ENCODE results near the gene RPH3AL.

Gene RPH3AL

GRCh38 chr17:329784-330420 is 22.7 kb downstream of the RPH3AL start:
- Histone ChIP-seq H3K4me1 (ENCODE audit: control insufficient read depth, insufficient read depth, low read length) (peaks cover 17% of the 10 kb centered on the region), H3K9me3 (ENCODE audit: control insufficient read depth, low read length) (no peaks in the 10 kb centered on the region), H3K4me3 (ENCODE audit: low read length) (no peak overlapping the region), H3K36me3 (ENCODE audit: control insufficient read depth, insufficient read depth, low read length, severe bottlenecking) (no peaks in the 10 kb centered on the region), H3K9ac (ENCODE audit: low read length) (no peak overlapping the region), H3K27me3 (replicated peaks; ENCODE audit: control insufficient read depth, insufficient read depth, low read length) (peaks cover 45% of the 10 kb centered on the region)
- DNase-seq (ENCODE audit: low read depth), result no peak

DNA sequence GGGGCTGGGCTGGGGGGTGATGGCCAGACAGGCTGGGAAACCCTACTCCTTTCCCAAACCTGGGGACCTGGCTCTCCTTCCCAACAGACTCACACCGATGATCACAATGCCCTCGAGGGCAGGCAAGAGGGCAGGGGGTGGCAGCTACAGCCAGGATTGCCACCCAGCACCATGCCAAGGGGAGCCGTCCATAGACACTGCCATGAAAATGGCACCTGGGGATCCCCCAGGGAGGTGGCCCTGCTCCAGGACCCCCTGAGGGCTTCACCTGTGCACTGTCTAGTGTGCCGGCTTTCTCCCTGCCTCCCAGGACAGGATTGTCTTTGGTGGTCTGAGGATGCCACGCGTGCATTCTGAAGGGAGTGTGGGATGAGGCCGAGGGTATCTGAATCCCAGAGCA is 24.6 kb downstream of the RPH3AL start:
- Histone ChIP-seq H3K4me1 (ENCODE audit: control insufficient read depth, insufficient read depth, low read length) (peaks cover 13% of the 10 kb centered on the region), H3K9me3 (ENCODE audit: control insufficient read depth, low read length) (no peaks in the 10 kb centered on the region), H3K4me3 (ENCODE audit: low read length) (no peak overlapping the region), H3K9ac (ENCODE audit: low read length) (no peak overlapping the region), H3K27me3 (replicated peaks; ENCODE audit: control insufficient read depth, insufficient read depth, low read length) (peaks cover 49% of the 10 kb centered on the region), H3K36me3 (ENCODE audit: control insufficient read depth, insufficient read depth, low read length, severe bottlenecking) (no peaks in the 10 kb centered on the region)
- DNase-seq (ENCODE audit: low read depth), result no peak

GRCh38 chr17:327296-327695 is 25.3 kb downstream of the RPH3AL start:
- H3K9ac ChIP-seq (ENCODE audit: low read length), result no peak overlapping the region
- H3K27me3 ChIP-seq (replicated peaks; ENCODE audit: control insufficient read depth, insufficient read depth, low read length), result peaks cover 55% of the 10 kb centered on the region

GRCh38 chr17:326010-326621 is 26.5 kb downstream of the RPH3AL start:
- Histone ChIP-seq H3K36me3 (ENCODE audit: control insufficient read depth, insufficient read depth, low read length, severe bottlenecking) (no peaks in the 10 kb centered on the region), H3K9me3 (ENCODE audit: control insufficient read depth, low read length) (no peaks in the 10 kb centered on the region), H3K4me1 (ENCODE audit: control insufficient read depth, insufficient read depth, low read length) (peaks cover 4% of the 10 kb centered on the region), H3K4me3 (ENCODE audit: low read length) (no peak overlapping the region), H3K27me3 (replicated peaks; ENCODE audit: control insufficient read depth, insufficient read depth, low read length) (peaks cover 56% of the 10 kb centered on the region), H3K9ac (ENCODE audit: low read length) (no peak overlapping the region)
- DNase-seq (ENCODE audit: low read depth), result no peak

More at GRCh38 chr17:327296-327695, 25.3 kb downstream of the RPH3AL start:
- Histone ChIP-seq H3K4me3 (ENCODE audit: low read length) (no peak overlapping the region), H3K9me3 (ENCODE audit: control insufficient read depth, low read length) (no peaks in the 10 kb centered on the region), H3K4me1 (ENCODE audit: control insufficient read depth, insufficient read depth, low read length) (peaks cover 7% of the 10 kb centered on the region), H3K36me3 (ENCODE audit: control insufficient read depth, insufficient read depth, low read length, severe bottlenecking) (no peaks in the 10 kb centered on the region)
- no peak for DNase-seq (ENCODE audit: low read depth)

- DNase-seq (ENCODE audit: low read depth), result no peak
- Histone ChIP-seq H3K9ac (ENCODE audit: low read length) (no peak overlapping the region), H3K27me3 (replicated peaks; ENCODE audit: control insufficient read depth, insufficient read depth, low read length) (peaks cover 51% of the 10 kb centered on the region), H3K4me1 (ENCODE audit: control insufficient read depth, insufficient read depth, low read length) (no peaks in the 10 kb centered on the region), H3K4me3 (ENCODE audit: low read length) (no peak overlapping the region), H3K9me3 (ENCODE audit: control insufficient read depth, low read length) (no peaks in the 10 kb centered on the region), H3K36me3 (ENCODE audit: control insufficient read depth, insufficient read depth, low read length, severe bottlenecking) (no peaks in the 10 kb centered on the region)
Measured at GRCh38 chr17:325270-326009, 27.2 kb downstream of the RPH3AL start.

GRCh38 chr17:323721-324571 is 28.7 kb downstream of the RPH3AL start:
- Histone ChIP-seq H3K36me3 (ENCODE audit: control insufficient read depth, insufficient read depth, low read length, severe bottlenecking) (no peaks in the 10 kb centered on the region), H3K9me3 (ENCODE audit: control insufficient read depth, low read length) (peaks cover under 1% of the 10 kb centered on the region), H3K4me1 (ENCODE audit: control insufficient read depth, insufficient read depth, low read length) (no peaks in the 10 kb centered on the region), H3K9ac (ENCODE audit: low read length) (no peak overlapping the region), H3K4me3 (ENCODE audit: low read length) (no peak overlapping the region), H3K27me3 (replicated peaks; ENCODE audit: control insufficient read depth, insufficient read depth, low read length) (peaks cover 40% of the 10 kb centered on the region)
- DNase-seq (ENCODE audit: low read depth), result no peak

GRCh38 chr17:323181-323580 is 29.4 kb downstream of the RPH3AL start:
- Histone ChIP-seq H3K9me3 (ENCODE audit: control insufficient read depth, low read length) (peaks cover 4% of the 10 kb centered on the region), H3K4me3 (ENCODE audit: low read length) (no peak overlapping the region), H3K9ac (ENCODE audit: low read length) (no peak overlapping the region), H3K4me1 (ENCODE audit: control insufficient read depth, insufficient read depth, low read length) (no peaks in the 10 kb centered on the region), H3K27me3 (replicated peaks; ENCODE audit: control insufficient read depth, insufficient read depth, low read length) (peaks cover 33% of the 10 kb centered on the region), H3K36me3 (ENCODE audit: control insufficient read depth, insufficient read depth, low read length, severe bottlenecking) (no peaks in the 10 kb centered on the region)
- DNase-seq (ENCODE audit: low read depth), result no peak

DNA sequence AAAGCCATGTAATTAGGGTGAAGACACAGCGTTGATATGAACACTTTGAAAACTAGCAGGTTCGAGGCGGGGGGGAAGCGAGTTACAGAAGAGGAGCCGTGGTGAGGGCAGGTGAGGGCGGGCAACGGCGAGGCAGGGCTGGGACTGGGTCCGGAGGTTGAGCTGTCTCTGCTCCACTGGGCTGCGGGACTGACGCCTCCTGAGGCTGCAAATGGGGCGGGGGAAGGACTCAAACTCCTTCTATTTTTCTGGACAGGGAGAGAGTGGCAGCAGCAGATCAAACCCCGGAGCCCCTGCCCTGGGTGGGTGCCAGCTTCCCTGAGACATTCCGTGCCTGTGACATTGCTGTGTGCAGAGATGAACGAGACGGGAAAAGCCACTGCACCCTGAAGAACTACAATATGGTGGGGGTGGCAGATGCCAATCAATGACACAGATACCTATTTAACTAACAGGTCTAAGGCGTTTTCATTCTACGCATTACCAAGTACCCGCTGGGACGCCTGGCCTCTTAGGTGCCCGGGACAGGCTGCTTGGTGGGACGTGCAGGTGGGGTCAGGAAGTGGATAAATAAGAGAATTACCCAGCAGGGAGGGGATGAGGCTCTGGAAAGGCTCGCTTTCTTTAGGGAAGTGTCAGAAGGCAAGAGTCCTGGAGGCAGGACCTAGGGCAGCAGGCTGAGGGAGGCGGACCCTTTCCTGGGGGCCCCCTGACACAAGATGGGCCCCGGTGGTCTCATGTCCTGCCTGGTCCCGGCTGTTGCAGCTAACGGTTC is 30.4 kb downstream of the RPH3AL start:
- no peaks in the 10 kb centered on the region for H3K36me3 ChIP-seq (ENCODE audit: control insufficient read depth, insufficient read depth, low read length, severe bottlenecking)
- no peak for DNase-seq (ENCODE audit: low read depth)
- H3K9ac ChIP-seq (ENCODE audit: low read length), result no peak overlapping the region

DNA sequence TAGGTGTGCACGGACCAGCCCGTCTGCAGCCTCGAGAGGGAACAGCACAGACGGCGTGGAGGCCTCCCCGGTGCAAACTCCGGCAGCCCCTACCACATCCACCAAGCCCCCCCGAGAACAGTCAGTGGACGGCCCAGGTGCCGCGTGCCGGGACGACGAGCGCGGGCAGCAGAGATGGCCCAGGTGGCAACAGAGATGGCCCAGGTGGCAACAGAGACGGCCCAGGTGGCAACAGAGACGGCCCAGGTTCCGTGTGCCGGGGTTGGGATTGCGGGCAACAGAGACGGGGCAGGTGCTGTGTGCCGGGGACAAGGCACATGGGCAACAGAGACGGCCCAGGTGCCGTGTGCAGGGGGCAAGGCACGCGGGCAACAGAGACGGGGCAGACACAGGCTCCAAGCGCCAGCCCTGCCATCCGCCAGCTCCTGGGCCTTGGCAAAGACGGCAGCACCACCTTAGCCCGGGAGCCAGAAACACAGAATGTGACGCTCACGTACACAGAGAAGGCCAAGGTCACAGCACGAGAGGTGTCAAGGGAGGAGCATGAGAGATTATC is 31.1 kb downstream of the RPH3AL start:
- Histone ChIP-seq H3K27me3 (replicated peaks; ENCODE audit: control insufficient read depth, insufficient read depth, low read length) (peaks cover 23% of the 10 kb centered on the region), H3K9me3 (ENCODE audit: control insufficient read depth, low read length) (peaks cover 4% of the 10 kb centered on the region), H3K4me3 (ENCODE audit: low read length) (no peak overlapping the region), H3K9ac (ENCODE audit: low read length) (no peak overlapping the region), H3K4me1 (ENCODE audit: control insufficient read depth, insufficient read depth, low read length) (no peaks in the 10 kb centered on the region), H3K36me3 (ENCODE audit: control insufficient read depth, insufficient read depth, low read length, severe bottlenecking) (no peaks in the 10 kb centered on the region)
- no peak for DNase-seq (ENCODE audit: low read depth)

More for the DNA sequence above, 30.4 kb downstream of the RPH3AL start:
- Histone ChIP-seq H3K27me3 (replicated peaks; ENCODE audit: control insufficient read depth, insufficient read depth, low read length) (peaks cover 29% of the 10 kb centered on the region), H3K9me3 (ENCODE audit: control insufficient read depth, low read length) (peaks cover 4% of the 10 kb centered on the region), H3K4me1 (ENCODE audit: control insufficient read depth, insufficient read depth, low read length) (no peaks in the 10 kb centered on the region), H3K4me3 (ENCODE audit: low read length) (no peak overlapping the region)

DNA sequence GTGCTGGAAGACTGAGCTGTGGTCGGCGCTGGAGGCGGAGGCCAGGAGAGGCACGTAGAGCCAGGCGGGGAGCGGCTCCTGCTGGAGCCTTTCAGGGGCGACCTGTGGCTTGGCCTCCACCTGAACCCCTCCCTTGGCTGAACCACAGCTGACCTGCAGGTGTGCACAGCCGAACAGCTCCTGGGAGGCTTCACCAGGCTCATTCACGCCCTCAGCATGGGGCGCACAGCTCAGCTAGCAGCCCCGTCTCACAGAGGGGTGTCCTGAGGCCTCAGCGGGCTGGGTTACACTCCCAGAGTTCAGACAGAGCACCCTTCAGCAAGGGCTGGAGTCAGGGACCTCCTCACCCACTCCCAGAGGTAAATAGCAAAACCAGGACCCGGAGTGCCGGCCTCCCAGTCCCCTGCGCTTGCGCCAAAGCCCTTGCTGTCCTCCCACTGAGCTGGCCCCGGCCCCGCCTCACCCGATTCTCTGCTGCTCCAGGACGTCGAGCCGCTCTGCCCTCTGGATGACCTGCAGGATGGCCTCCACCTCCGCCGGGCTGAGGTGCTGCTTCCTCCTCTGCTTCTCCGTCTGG is 31.7 kb downstream of the RPH3AL start:
- Histone ChIP-seq H3K36me3 (ENCODE audit: control insufficient read depth, insufficient read depth, low read length, severe bottlenecking) (no peaks in the 10 kb centered on the region), H3K9me3 (ENCODE audit: control insufficient read depth, low read length) (peaks cover 4% of the 10 kb centered on the region), H3K27me3 (replicated peaks; ENCODE audit: control insufficient read depth, insufficient read depth, low read length) (peaks cover 19% of the 10 kb centered on the region), H3K4me3 (ENCODE audit: low read length) (no peak overlapping the region), H3K4me1 (ENCODE audit: control insufficient read depth, insufficient read depth, low read length) (no peaks in the 10 kb centered on the region), H3K9ac (ENCODE audit: low read length) (no peak overlapping the region)
- no peak for DNase-seq (ENCODE audit: low read depth)
